ENCODE data around the gene SATB2. TPM values are rescaled to one million over a fixed set of nuclear protein-coding genes. Genes with fewer than 3 reads are reported as not detected.
A peak's percentile ranks its signal among the peaks of the same experiment; 100 is the strongest.

SATB2 gene
- total RNA-seq, 1 donor from 2014 or later = 19.1 TPM

DNA sequence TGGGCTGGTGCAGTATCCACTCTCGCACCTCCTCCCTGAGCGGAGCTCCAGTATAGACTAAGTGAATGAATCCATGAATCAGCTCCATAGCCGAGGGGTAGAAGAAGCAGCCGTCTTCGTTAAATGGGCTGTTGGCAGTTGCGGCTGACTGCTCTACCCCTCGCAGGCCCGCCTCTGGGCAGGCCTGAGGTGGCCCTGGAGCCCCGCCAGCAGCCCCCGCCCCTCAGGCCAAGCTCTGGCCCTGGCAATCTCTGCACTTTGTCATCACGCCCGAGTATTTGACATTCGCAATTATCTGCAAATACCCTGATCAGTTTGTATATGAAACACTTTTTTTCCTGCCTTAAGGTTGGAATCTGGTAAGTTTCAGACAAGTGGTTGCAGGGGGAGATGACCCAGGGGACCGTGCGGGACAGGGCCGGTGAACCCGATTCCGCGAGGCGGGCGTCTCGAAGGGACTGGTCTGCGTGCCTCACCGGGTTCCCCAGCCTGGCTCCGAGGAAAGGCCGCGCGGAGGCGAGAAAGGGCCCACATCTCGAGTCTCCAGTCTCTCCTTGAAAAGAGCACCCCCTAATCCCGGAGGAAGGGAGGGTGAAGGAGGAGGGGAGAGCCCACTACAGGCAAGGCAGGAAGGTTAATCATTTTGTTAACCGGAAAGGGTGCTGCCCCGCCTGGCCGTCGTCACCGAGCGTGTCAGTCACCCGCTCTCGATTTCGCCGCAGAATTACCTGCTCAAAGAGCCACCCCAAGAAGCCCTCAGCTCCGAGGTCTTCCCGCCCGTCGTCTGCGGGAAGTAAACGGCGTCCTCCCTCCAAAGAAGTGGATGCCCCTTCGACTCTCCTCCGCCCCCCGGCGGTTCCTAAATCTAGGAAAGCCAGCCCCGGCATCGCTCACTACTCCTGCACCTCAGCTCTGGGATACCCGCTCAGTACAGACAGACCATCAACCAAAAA lies 11.1 kb upstream of the SATB2 start:
- H3K27ac Mint-ChIP-seq = no peak overlapping the region
- H3K27me3 Mint-ChIP-seq = peaks cover 96% of the 10 kb centered on the region
- TF ChIP-seq, protein P1, sequence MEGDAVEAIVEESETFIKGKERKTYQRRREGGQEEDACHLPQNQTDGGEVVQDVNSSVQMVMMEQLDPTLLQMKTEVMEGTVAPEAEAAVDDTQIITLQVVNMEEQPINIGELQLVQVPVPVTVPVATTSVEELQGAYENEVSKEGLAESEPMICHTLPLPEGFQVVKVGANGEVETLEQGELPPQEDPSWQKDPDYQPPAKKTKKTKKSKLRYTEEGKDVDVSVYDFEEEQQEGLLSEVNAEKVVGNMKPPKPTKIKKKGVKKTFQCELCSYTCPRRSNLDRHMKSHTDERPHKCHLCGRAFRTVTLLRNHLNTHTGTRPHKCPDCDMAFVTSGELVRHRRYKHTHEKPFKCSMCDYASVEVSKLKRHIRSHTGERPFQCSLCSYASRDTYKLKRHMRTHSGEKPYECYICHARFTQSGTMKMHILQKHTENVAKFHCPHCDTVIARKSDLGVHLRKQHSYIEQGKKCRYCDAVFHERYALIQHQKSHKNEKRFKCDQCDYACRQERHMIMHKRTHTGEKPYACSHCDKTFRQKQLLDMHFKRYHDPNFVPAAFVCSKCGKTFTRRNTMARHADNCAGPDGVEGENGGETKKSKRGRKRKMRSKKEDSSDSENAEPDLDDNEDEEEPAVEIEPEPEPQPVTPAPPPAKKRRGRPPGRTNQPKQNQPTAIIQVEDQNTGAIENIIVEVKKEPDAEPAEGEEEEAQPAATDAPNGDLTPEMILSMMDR (conservative IDR thresholded peaks at IDR 0.05) = no peak
- H3K4me1 Mint-ChIP-seq (ENCODE audit: unreplicated experiment) = peaks cover 19% of the 10 kb centered on the region
- H3K36me3 Mint-ChIP-seq = no peaks in the 10 kb centered on the region
- H3K4me3 Mint-ChIP-seq = peak overlapping the region; percentile 81
- H3K9me3 Mint-ChIP-seq = no peaks in the 10 kb centered on the region
- no peak for DNase-seq (ENCODE audit: extremely low spot score, unreplicated experiment)

- Mint-ChIP-seq H3K4me3 (peak overlapping the region; percentile 52), H3K4me1 (ENCODE audit: unreplicated experiment) (peaks cover 19% of the 10 kb centered on the region), H3K27me3 (peaks cover 95% of the 10 kb centered on the region), H3K36me3 (no peaks in the 10 kb centered on the region), H3K27ac (no peak overlapping the region), H3K9me3 (no peaks in the 10 kb centered on the region)
- no peak for DNase-seq (ENCODE audit: extremely low spot score, unreplicated experiment)
- TF ChIP-seq, protein P1 (conservative IDR thresholded peaks at IDR 0.05) = no peak
Measured at GRCh38 chr2:199467066-199467822, 9.5 kb upstream of the SATB2 start.

GRCh38 chr2:199466692-199467065 lies 8.9 kb upstream of the SATB2 start:
- no peaks in the 10 kb centered on the region for H3K9me3 Mint-ChIP-seq
- H3K27me3 Mint-ChIP-seq = peaks cover 95% of the 10 kb centered on the region
- no peaks in the 10 kb centered on the region for H3K36me3 Mint-ChIP-seq
- TF ChIP-seq, protein P1 (conservative IDR thresholded peaks at IDR 0.05) = no peak
- no peak for DNase-seq (ENCODE audit: extremely low spot score, unreplicated experiment)
- H3K27ac Mint-ChIP-seq = no peak overlapping the region
- H3K4me1 Mint-ChIP-seq (ENCODE audit: unreplicated experiment) = peaks cover 19% of the 10 kb centered on the region
- H3K4me3 Mint-ChIP-seq = no peak overlapping the region

- DNase-seq (ENCODE audit: extremely low spot score, unreplicated experiment) = no peak
- TF ChIP-seq, protein P1 (conservative IDR thresholded peaks at IDR 0.05) = no peak
- Mint-ChIP-seq H3K4me1 (ENCODE audit: unreplicated experiment) (peaks cover 19% of the 10 kb centered on the region), H3K9me3 (no peaks in the 10 kb centered on the region), H3K27ac (no peak overlapping the region), H3K27me3 (peaks cover 95% of the 10 kb centered on the region), H3K36me3 (no peaks in the 10 kb centered on the region), H3K4me3 (no peak overlapping the region)
Measured at GRCh38 chr2:199465988-199466691, 8.4 kb upstream of the SATB2 start.

DNA sequence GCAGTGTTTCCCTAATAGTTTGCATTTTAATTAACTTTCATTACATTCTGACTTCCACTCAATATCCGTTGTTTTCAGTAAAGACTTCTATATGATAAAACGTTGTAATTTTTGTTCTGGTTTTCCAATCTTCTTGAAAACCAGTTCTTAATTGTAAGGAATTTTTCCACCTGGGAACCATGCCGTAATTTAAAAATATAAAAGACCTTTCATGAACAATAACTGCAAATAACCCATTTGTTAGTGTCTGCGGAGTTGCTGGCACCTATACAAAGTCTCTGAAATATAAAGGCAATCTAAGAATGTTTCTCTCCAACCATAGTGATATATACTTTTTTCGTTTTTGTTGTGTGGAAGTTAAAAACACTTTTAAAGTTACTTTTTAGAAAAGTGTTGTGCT lies 7.7 kb upstream of the SATB2 start:
- no peak for DNase-seq (ENCODE audit: extremely low spot score, unreplicated experiment)
- Mint-ChIP-seq H3K9me3 (no peaks in the 10 kb centered on the region), H3K27me3 (peaks cover 95% of the 10 kb centered on the region), H3K36me3 (no peaks in the 10 kb centered on the region), H3K4me1 (ENCODE audit: unreplicated experiment) (peaks cover 15% of the 10 kb centered on the region), H3K4me3 (peak overlapping the region; percentile 81), H3K27ac (no peak overlapping the region)
- TF ChIP-seq, protein P1 (conservative IDR thresholded peaks at IDR 0.05) = no peak

Data from type B pancreatic cell (in vitro differentiated cells).